ENCODE results near the gene ZNF641.

GRCh38 chr12:48388938-48389337 lies 38.2 kb upstream of the ZNF641 start:
- TF ChIP-seq PATZ1 (CRISPR knock-in tag; IDR thresholded peaks at IDR 0.05; ENCODE audit: borderline replicate concordance) (no peak), ZNF8 (CRISPR knock-in tag; IDR thresholded peaks at IDR 0.05) (no peak), CSDC2 (CRISPR knock-in tag; IDR thresholded peaks at IDR 0.05) (no peak), GLIS3 (CRISPR knock-in tag; IDR thresholded peaks at IDR 0.05) (no peak), ISL1 (CRISPR knock-in tag; IDR thresholded peaks at IDR 0.05) (no peak), RARB (CRISPR knock-in tag; IDR thresholded peaks at IDR 0.05) (no peak), CSRNP3 (CRISPR knock-in tag; IDR thresholded peaks at IDR 0.05) (no peak), BACH2 (CRISPR knock-in tag; IDR thresholded peaks at IDR 0.05; ENCODE audit: borderline replicate concordance) (no peak), ARNTL (CRISPR knock-in tag; IDR thresholded peaks at IDR 0.05; ENCODE audit: borderline replicate concordance, low read depth) (no peak), TOX (CRISPR knock-in tag; IDR thresholded peaks at IDR 0.05; ENCODE audit: borderline replicate concordance) (no peak), CREB5 (CRISPR knock-in tag; IDR thresholded peaks at IDR 0.05; ENCODE audit: low read depth) (no peak)

All from SK-N-SH treated with all-trans-retinoic acid at 6 μM for 48 hours (cell line).